ENCODE measurements around the gene CACNB2.

Gene CACNB2

DNA sequence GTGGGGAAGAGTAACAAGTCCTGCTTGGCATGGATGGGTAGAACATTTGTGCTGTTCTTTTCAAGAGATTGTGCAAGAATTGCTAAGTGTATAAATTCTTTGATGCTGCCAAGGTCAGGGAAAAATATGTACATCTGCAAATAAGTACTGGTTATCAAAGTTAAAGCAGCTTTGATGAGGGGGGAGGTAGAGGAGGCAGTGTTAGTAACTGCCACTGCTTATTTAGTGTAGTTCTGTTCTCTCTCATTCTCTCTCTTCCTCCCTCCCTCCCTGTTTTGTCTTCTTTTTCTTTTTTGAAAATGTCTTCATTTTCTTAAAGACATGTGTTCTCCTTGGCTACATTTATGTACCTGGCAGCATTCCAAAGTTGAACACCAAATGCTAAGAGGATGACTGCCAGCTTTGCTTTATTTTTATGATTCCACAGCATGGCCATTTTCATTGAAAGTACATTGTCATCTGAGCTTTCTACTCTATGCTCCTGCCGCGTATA is 18.6 kb downstream of the CACNB2 start:
- TF ChIP-seq SPI1 (IDR thresholded peaks at IDR 0.05; ENCODE audit: borderline replicate concordance, low read depth) (no peak), CTCF (IDR thresholded peaks at IDR 0.05; ENCODE audit: insufficient read depth, low read length) (no peak), GABPA (IDR thresholded peaks at IDR 0.05; ENCODE audit: low read depth) (no peak), REST (IDR thresholded peaks at IDR 0.05; ENCODE audit: insufficient replicate concordance, low read depth) (no peak)

GRCh38 chr10:18159557-18159956 is 19.3 kb downstream of the CACNB2 start:
- no peak for TF ChIP-seq REST (IDR thresholded peaks at IDR 0.05; ENCODE audit: insufficient replicate concordance, low read depth)
- DNase-seq (ENCODE audit: low read depth in 1 of 2, low spot score in 1 of 2) = no peak
- Histone ChIP-seq H3K27me3 (ENCODE audit: insufficient read depth, poor library complexity, severe bottlenecking) (no peaks in the 10 kb centered on the region), H3K4me3 (replicated peaks; ENCODE audit: insufficient read depth, low read length) (no peak overlapping the region), H3K27ac (replicated peaks) (no peak overlapping the region)

More for the DNA sequence above, 18.6 kb downstream of the CACNB2 start:
- Histone ChIP-seq H3K27ac (replicated peaks) (no peak overlapping the region), H3K4me3 (replicated peaks; ENCODE audit: insufficient read depth, low read length) (no peak overlapping the region), H3K27me3 (ENCODE audit: insufficient read depth, poor library complexity, severe bottlenecking) (no peaks in the 10 kb centered on the region)
- DNase-seq (ENCODE audit: low read depth in 1 of 2, low spot score in 1 of 2) = no peak

- no peak overlapping the region for H3K27ac ChIP-seq (replicated peaks)
- no peaks in the 10 kb centered on the region for H3K27me3 ChIP-seq (ENCODE audit: insufficient read depth, poor library complexity, severe bottlenecking)
- no peak overlapping the region for H3K4me3 ChIP-seq (replicated peaks; ENCODE audit: insufficient read depth, low read length)
- TF ChIP-seq REST (IDR thresholded peaks at IDR 0.05; ENCODE audit: insufficient replicate concordance, low read depth) = no peak
- DNase-seq (ENCODE audit: low read depth in 1 of 2, low spot score in 1 of 2) = no peak
Observed at GRCh38 chr10:18162021-18162627, 21.9 kb downstream of the CACNB2 start.

DNA sequence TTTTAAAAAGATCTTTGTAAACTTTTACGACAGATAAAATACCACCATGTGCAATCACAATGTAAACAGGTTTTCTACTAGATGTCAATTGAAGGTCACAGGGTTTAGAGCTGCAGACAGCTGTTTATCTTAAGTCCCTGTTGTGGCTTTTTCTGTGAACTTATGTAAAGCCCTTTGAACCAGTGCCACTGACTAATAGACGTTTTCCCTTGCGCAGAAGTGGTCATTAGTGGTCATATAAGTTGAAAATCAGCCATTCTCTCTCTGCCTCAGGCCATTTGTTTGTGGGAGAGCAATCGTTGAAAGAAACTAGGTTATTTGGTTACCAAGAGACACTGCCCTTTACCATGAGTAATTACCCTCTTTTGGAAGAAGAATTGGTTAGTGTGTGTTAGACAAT is 23.9 kb downstream of the CACNB2 start:
- no peak for DNase-seq (ENCODE audit: low read depth in 1 of 2, low spot score in 1 of 2)
- H3K4me3 ChIP-seq (replicated peaks; ENCODE audit: insufficient read depth, low read length) = no peak overlapping the region
- H3K27me3 ChIP-seq (ENCODE audit: insufficient read depth, poor library complexity, severe bottlenecking) = no peaks in the 10 kb centered on the region
- no peak overlapping the region for H3K27ac ChIP-seq (replicated peaks)
- TF ChIP-seq GABPA (IDR thresholded peaks at IDR 0.05; ENCODE audit: low read depth) = no peak
- TF ChIP-seq REST (IDR thresholded peaks at IDR 0.05; ENCODE audit: insufficient replicate concordance, low read depth) = no peak
- TF ChIP-seq CTCF (IDR thresholded peaks at IDR 0.05; ENCODE audit: insufficient read depth, low read length) = no peak
- TF ChIP-seq POLR2AphosphoS5 (IDR thresholded peaks at IDR 0.05; ENCODE audit: low read depth) = no peak
- TF ChIP-seq SPI1 (IDR thresholded peaks at IDR 0.05; ENCODE audit: borderline replicate concordance, low read depth) = no peak

Data from HL-60 (cell line).